Hindlimb muscle (tissue), 1 donor: Measurements from ENCODE around the gene ZFAND6. TPM values are rescaled to one million over a fixed set of nuclear protein-coding genes. Genes with fewer than 3 reads are reported as not detected.
"Not testable (repeated sequence)": the region's sequence is repeated elsewhere in the genome, so short reads cannot be mapped to it uniquely, and the experiment has no call there.

ENCODE experiments used
- DNase-seq: peaks from one replicate; pipeline ENCODE4 v3.0.0-alpha.2; 2013
- polyA plus RNA-seq: library from polyadenylated mRNA; unstranded; fragments of 120-200 nt; gene quantifications from one replicate; pipeline ENCODE4 v1.2.1, GENCODE V29; 2013; ENCODE audit not compliant: insufficient read length

ZFAND6 gene
- polyA plus RNA-seq: 98.1 TPM

GRCh38 chr15:80058851-80059785 is at the start of gene ZFAND6:
Gene ZFAND6 (plus strand): TSS chr15:80059676. CDS start chr15:80120345, 60,669 bp downstream.
- peak; percentile 96 for DNase-seq

GRCh38 chr15:80010131-80010673 is 49.3 kb upstream of the ZFAND6 start:
- DNase-seq: no peak

- DNase-seq: not testable (repeated sequence)
Measured at GRCh38 chr15:80011041-80011523, 48.4 kb upstream of the ZFAND6 start.

- no peak for DNase-seq
Measured at GRCh38 chr15:80011596-80011995, 47.9 kb upstream of the ZFAND6 start.

GRCh38 chr15:80012060-80012726 is 47.3 kb upstream of the ZFAND6 start:
- DNase-seq: no peak

- not testable (repeated sequence) for DNase-seq
Measured at GRCh38 chr15:80014186-80014585, 45.3 kb upstream of the ZFAND6 start.

- no peak for DNase-seq
Measured at GRCh38 chr15:80015156-80015555, 44.3 kb upstream of the ZFAND6 start.

GRCh38 chr15:80016506-80016905 is 43.0 kb upstream of the ZFAND6 start:
- DNase-seq: not testable (repeated sequence)

GRCh38 chr15:80017139-80017538 is 42.3 kb upstream of the ZFAND6 start:
- DNase-seq: not testable (repeated sequence)

- no peak for DNase-seq
Measured at GRCh38 chr15:80019168-80019745, 40.2 kb upstream of the ZFAND6 start.

- DNase-seq: not testable (repeated sequence)
Measured at GRCh38 chr15:80020149-80020548, 39.3 kb upstream of the ZFAND6 start.

- DNase-seq: no peak
Measured at GRCh38 chr15:80020731-80021130, 38.7 kb upstream of the ZFAND6 start.

GRCh38 chr15:80026310-80026709 is 33.2 kb upstream of the ZFAND6 start:
- no peak for DNase-seq

GRCh38 chr15:80026754-80027153 is 32.7 kb upstream of the ZFAND6 start:
- no peak for DNase-seq

- no peak for DNase-seq
Measured at GRCh38 chr15:80028937-80029336, 30.5 kb upstream of the ZFAND6 start.

GRCh38 chr15:80031841-80032240 is 27.6 kb upstream of the ZFAND6 start:
- DNase-seq: peak; percentile 11

GRCh38 chr15:80034629-80035028 is 24.8 kb upstream of the ZFAND6 start:
- DNase-seq: no peak

- no peak for DNase-seq
Measured at GRCh38 chr15:80036071-80036470, 23.4 kb upstream of the ZFAND6 start.

- no peak for DNase-seq
Measured at GRCh38 chr15:80041494-80042253, 17.8 kb upstream of the ZFAND6 start.

- no peak for DNase-seq
Measured at GRCh38 chr15:80042568-80042967, 16.9 kb upstream of the ZFAND6 start.

GRCh38 chr15:80045219-80045618 is 14.3 kb upstream of the ZFAND6 start:
- not testable (repeated sequence) for DNase-seq

GRCh38 chr15:80049046-80049445 is 10.4 kb upstream of the ZFAND6 start:
- DNase-seq: no peak
